HepG2 (cell line): ENCODE data around the gene HARBI1. TPM values are rescaled to one million over a fixed set of nuclear protein-coding genes. Genes with fewer than 3 reads are reported as not detected.
A peak's percentile ranks its signal among the peaks of the same experiment; 100 is the strongest.

Source experiments
- ATAC-seq: fragments of 200-7000 bp; cut with Tn5 transposase; 3 replicates; pipeline ENCODE4 v1.9.1; 2020; ENCODE audit warnings: mild to moderate bottlenecking, moderate library complexity
- BruUV-seq: library from RNA; stranded (reverse); fragments of 400-500 nt; replicated peaks from 2 replicates; lab custom pipeline; 2021; lab: Mats Ljungman, UMichigan
- CTCF ChIA-PET: fragments of 300-600 bp; formaldehyde crosslinking; extraction: SDS; loops from one replicate; lab custom pipeline; 2021; ENCODE audit warnings: low total read pairs, inconsistent platforms, low intra/inter-chr PET ratio; lab: Yijun Ruan, JAX
- POLR2A ChIA-PET: fragments of 350-600 bp; sonication (Branson Sonifier 250); formaldehyde crosslinking; loops from one replicate; lab custom pipeline; 2020; ENCODE audit warnings: antibody characterized with exemption, inconsistent platforms; lab: Yijun Ruan, JAX
- DNase-seq: peaks from one replicate; pipeline ENCODE4 v3.0.0-alpha.2; 2015; ENCODE audit warnings: low spot score
- FAIRE-seq: peaks from 3 replicates; lab custom pipeline; 2011; peaks lifted over from hg19 to GRCh38; lab: Jason Lieb, UNC
- H2AFZ ChIP-seq: one replicate; pipeline ENCODE4 v1.6.1; 2011; ENCODE audit warnings: low read length, inconsistent platforms
- H3K27ac ChIP-seq: fragments of 300-600 bp; 3 replicates; pipeline ENCODE4 v1.8.0; 2011; ENCODE audit warnings: mixed run types, mild to moderate bottlenecking, mixed read lengths, low read length, inconsistent platforms; ENCODE audit not compliant: insufficient read depth; ENCODE audit errors: extremely low read length
- H3K27me3 ChIP-seq, 2 experiments: fragments of 200-600 bp in 1 of 2; 2 replicates in 1 of 2; 3 replicates in 1 of 2; pipeline versions ENCODE4 v1.6.0 to v1.8.0; 2011; ENCODE audit warnings: low read length in 2 of 2, mild to moderate bottlenecking in 2 of 2, moderate library complexity in 2 of 2, inconsistent platforms in 1 of 2; ENCODE audit not compliant: insufficient read depth in 2 of 2, control insufficient read depth in 1 of 2
- H3K36me3 ChIP-seq, 2 experiments: fragments of 200-600 bp in 1 of 2; replicated peaks in 1 of 2; 2 replicates in 1 of 2; 3 replicates in 1 of 2; pipeline versions ENCODE4 v1.5.1 to v1.8.0; 2011; ENCODE audit warnings: low read length in 2 of 2, inconsistent platforms in 1 of 2; ENCODE audit not compliant: insufficient read depth in 2 of 2, control insufficient read depth in 1 of 2
- H3K4me1 ChIP-seq: 2 replicates; pipeline ENCODE4 v1.5.1; 2012; ENCODE audit warnings: low read length, inconsistent platforms; ENCODE audit not compliant: insufficient read depth
- H3K4me2 ChIP-seq: 2 replicates; pipeline ENCODE4 v1.6.0; 2011; ENCODE audit warnings: low read depth, low read length, inconsistent platforms
- H3K4me3 ChIP-seq, 3 experiments: fragments of 200-600 bp in 1 of 3; sonication (generic), shearing (Covaris generic) in 1 of 3; replicated peaks in 1 of 3; 2 replicates each; pipeline ENCODE4 v1.5.1; 2011 to 2016; ENCODE audit warnings: low read length in 3 of 3, inconsistent platforms in 2 of 3, low read depth in 2 of 3, mild to moderate bottlenecking in 2 of 3, control low read depth in 1 of 3, mixed read lengths in 1 of 3; ENCODE audit not compliant: insufficient read depth in 1 of 3
- H3K79me2 ChIP-seq: one replicate; pipeline ENCODE4 v1.6.1; 2011; ENCODE audit warnings: low read length, inconsistent platforms; ENCODE audit not compliant: insufficient read depth
- H3K9ac ChIP-seq: 2 replicates; pipeline ENCODE4 v1.6.0; 2011; ENCODE audit warnings: mild to moderate bottlenecking, low read depth, low read length, inconsistent platforms; ENCODE audit not compliant: insufficient read depth
- H3K9me3 ChIP-seq: 2 replicates; pipeline ENCODE4 v1.5.1; 2012; ENCODE audit warnings: mild to moderate bottlenecking, low read length
- H4K20me1 ChIP-seq: 2 replicates; pipeline ENCODE4 v1.6.0; 2011; ENCODE audit warnings: inconsistent platforms, mild to moderate bottlenecking, low read length, moderate library complexity; ENCODE audit not compliant: insufficient read depth
- ARID4A ChIP-seq: sonication (generic); formaldehyde crosslinking; IDR thresholded peaks from 2 replicates; pipeline ENCODE4 v1.5.0; 2020; ENCODE audit warnings: mild to moderate bottlenecking, missing genetic modification reagents, borderline replicate concordance
- CSRNP1 ChIP-seq: sonication (generic); formaldehyde crosslinking; IDR thresholded peaks from 2 replicates; pipeline ENCODE4 v1.8.1; 2023; ENCODE audit warnings: mild to moderate bottlenecking, missing genetic modification reagents
- ETV6 ChIP-seq: sonication (generic); formaldehyde crosslinking; conservative IDR thresholded peaks from 2 replicates; pipeline ENCODE4 v1.4.0; 2020; ENCODE audit warnings: missing genetic modification reagents
- HOXA5 ChIP-seq: sonication (generic); formaldehyde crosslinking; IDR thresholded peaks from 2 replicates; pipeline ENCODE4 v1.4.0; 2020; ENCODE audit warnings: missing genetic modification reagents
- MED8 ChIP-seq: sonication (generic); formaldehyde crosslinking; IDR thresholded peaks from 2 replicates; pipeline ENCODE4 v1.8.1; 2023; ENCODE audit warnings: mild to moderate bottlenecking, missing genetic modification reagents; ENCODE audit not compliant: insufficient replicate concordance
- NFKB2 ChIP-seq: sonication (generic); formaldehyde crosslinking; IDR thresholded peaks from 2 replicates; pipeline ENCODE4 v1.4.0; 2020; ENCODE audit warnings: missing genetic modification reagents, borderline replicate concordance
- NFYC ChIP-seq: IDR thresholded peaks from 2 replicates; pipeline ENCODE4 v1.6.1; 2016; ENCODE audit warnings: missing genetic modification reagents, missing compliant biosample characterization
- SNAPC5 ChIP-seq: sonication (generic); formaldehyde crosslinking; IDR thresholded peaks from 2 replicates; pipeline ENCODE4 v1.8.1; 2023; ENCODE audit warnings: mild to moderate bottlenecking, missing genetic modification reagents, borderline replicate concordance
- TCF7L2 ChIP-seq: IDR thresholded peaks from 2 replicates; pipeline ENCODE4 v1.6.1; 2011; ENCODE audit warnings: mild to moderate bottlenecking, low read depth, low read length, moderate library complexity
- XRCC5 ChIP-seq: fragments of 200-400 bp; formaldehyde crosslinking; optimal IDR thresholded peaks from 2 replicates; pipeline ENCODE3; 2017; ENCODE audit warnings: mild to moderate bottlenecking, low read length
- ZBTB43 ChIP-seq: sonication (generic); formaldehyde crosslinking; conservative IDR thresholded peaks from 2 replicates; pipeline ENCODE4 v1.4.0; 2020; ENCODE audit warnings: missing genetic modification reagents
- ZFP37 ChIP-seq: sonication (generic); formaldehyde crosslinking; IDR thresholded peaks from 2 replicates; pipeline ENCODE4 v1.4.0; 2020; ENCODE audit warnings: missing genetic modification reagents, borderline replicate concordance
- ZGPAT ChIP-seq: IDR thresholded peaks from 2 replicates; pipeline ENCODE4 v1.6.1; 2016; ENCODE audit warnings: mild to moderate bottlenecking
- ZSCAN31 ChIP-seq: sonication (generic); formaldehyde crosslinking; IDR thresholded peaks from 2 replicates; pipeline ENCODE4 v1.5.0; 2020; ENCODE audit warnings: low read depth, mild to moderate bottlenecking, missing genetic modification reagents
- WGBS: methylation state at CpG from one replicate; pipeline ENCODE4 v1.1.6; 2017; ENCODE audit warnings: low lambda C conversion rate; 5-methylcytosine and 5-hydroxymethylcytosine counted together
- in situ Hi-C: cut with HindIII; loops from 2 replicates; pipeline ENCODE4 v1.10.0; 2017; ENCODE audit warnings: low pct_unique_long_range_greater_than_20kb; ENCODE audit not compliant: extremely low pct_ligation_motif_present
- intact Hi-C: fragments of 100-400 bp; cut with micrococcal nuclease; formaldehyde crosslinking; loops from one replicate; pipeline ENCODE4 v1.10.0; 2022; ENCODE audit not compliant: unreplicated experiment
- polyA plus RNA-seq, 8 experiments: library from polyadenylated mRNA; depleted of rRNA in 3 of 8; stranded (reverse) in 7 of 8; unstranded in 1 of 8; fragments of >200 nt; fragmentation: Illumina TruSeq in 4 of 8; extraction: Trizol in 4 of 8; gene quantifications; 2 replicates each; pipeline versions ENCODE4 v1.2.1 to v1.2.3, GENCODE V29; 2011 to 2016; ENCODE audit warnings: low read depth in 4 of 8, missing spikeins in 1 of 8, mixed read lengths in 1 of 8; ENCODE audit not compliant: insufficient read depth in 1 of 8
- total RNA-seq, 5 experiments: library from RNA; depleted of rRNA; stranded (reverse); fragments of >200 nt; fragmentation: Illumina TruSeq; extraction: Trizol; gene quantifications; 2 replicates each; pipeline ENCODE4 v1.2.3, GENCODE V29; 2016; ENCODE audit warnings: low read depth in 1 of 5

The HARBI1 gene
- total and polyA plus RNA-seq, 2 of the 13 experiments (the other 11 are each of a cell fraction or from before 2014, with no cell fraction given), result 2.5 to 4.8 TPM

GRCh38 chr11:46618837-46619236 lies 1.8 kb upstream of the HARBI1 start (continued):
- no peak for TF ChIP-seq ZGPAT (CRISPR knock-in tag)
- TF ChIP-seq ARID4A (CRISPR knock-in tag), result no peak
- no peak for TF ChIP-seq XRCC5
- no peak for TF ChIP-seq ZBTB43

- Histone ChIP-seq H3K36me3 (peaks cover 2 to 7% of the 10 kb centered on the region in 2 experiments; a peak in 2 of 5 replicates), H3K9me3 (no peaks in the 10 kb centered on the region), H2AFZ (no peak overlapping the region), H3K27me3 (no peaks in the 10 kb centered on the region; a peak in 1 of 5 replicates), H3K9ac (peak overlapping the region; percentile 100), H4K20me1 (no peaks in the 10 kb centered on the region), H3K4me2 (peak overlapping the region; percentile 76), H3K4me1 (peaks cover 45% of the 10 kb centered on the region), H3K27ac (peak overlapping the region; percentile 98), H3K79me2 (peaks cover 37% of the 10 kb centered on the region), H3K4me3 (peak overlapping the region; percentile 99 to 100 (median 100))
- ChIA-PET CTCF (no interaction called here), POLR2A (interaction anchor here (1.0 to 2.3 kb wide), 6 partner anchors 18 to 102 kb away, joined by 3 to 11 read pairs (median 4); partner anchors contain the start of genes AMBRA1 and F2)
- DNase-seq (no peak), ATAC-seq (no peak; the same call in 1 of the 3 replicates), FAIRE-seq (no peak)
- WGBS, result 0% methylated on average over 9 of the region's 9 CpGs
- no TSS peak for BruUV-seq
- intact Hi-C loops (loop anchor here (1.0 to 5.0 kb wide), 3 partner anchors 23 to 81 kb away; partner anchors contain the start of gene AMBRA1), in situ Hi-C loops (no loop called here)
- TF ChIP-seq SNAPC5 (CRISPR knock-in tag) (0 out of 2 replicates have a peak, but pooled peaks have one; percentile 16), ZSCAN31 (CRISPR knock-in tag) (peak; percentile 64; the same call in 1 of the 2 replicates), MED8 (no peak), NFYC (CRISPR knock-in tag) (no peak), CSRNP1 (CRISPR knock-in tag) (0 out of 2 replicates have a peak, but pooled peaks have one; percentile 42), TCF7L2 (no peak), HOXA5 (CRISPR knock-in tag) (0 out of 2 replicates have a peak, but pooled peaks have one; percentile 17), ETV6 (CRISPR knock-in tag) (0 out of 2 replicates have a peak, but pooled peaks have one; percentile 2), ZFP37 (CRISPR knock-in tag) (0 out of 2 replicates have a peak, but pooled peaks have one; percentile 31), NFKB2 (CRISPR knock-in tag) (no peak)
These were observed 916 bp upstream of the HARBI1 start for GRCh38 chr11:46617972-46618314.
